H1 (cell line): Measurements from ENCODE around the gene UBE2L6. TPM values are rescaled to one million over a fixed set of nuclear protein-coding genes. Genes with fewer than 3 reads are reported as not detected.

Experiments
- CTCF ChIA-PET: fragments of 300-600 bp; sonication (Branson Sonifier 250); formaldehyde crosslinking; loops from one replicate; lab custom pipeline; 2021; ENCODE audit not compliant: partially characterized antibody; lab: Charles Lee
- POLR2A ChIA-PET: fragments of 300-600 bp; sonication (Branson Sonifier 250); formaldehyde crosslinking; loops from one replicate; lab custom pipeline; 2021; ENCODE audit warnings: inconsistent platforms; ENCODE audit not compliant: partially characterized antibody; lab: Charles Lee
- DNase-seq, 2 experiments: peaks; one replicate each; pipeline versions ENCODE4 v3.0.0 to v3.0.0-alpha.2; 2010 to 2022; ENCODE audit warnings: low spot score in 2 of 2, low read depth in 1 of 2, mixed read lengths in 1 of 2
- FAIRE-seq: peaks from 2 replicates; lab custom pipeline; 2011; peaks lifted over from hg19 to GRCh38; lab: Jason Lieb, UNC
- H2AFZ ChIP-seq: 2 replicates; pipeline ENCODE4 v1.8.1; 2012; ENCODE audit warnings: low read length, inconsistent platforms
- H2AK5ac ChIP-seq: 2 replicates; pipeline ENCODE4 v1.6.1; 2013; ENCODE audit warnings: low read depth, low read length
- H2BK120ac ChIP-seq: replicated peaks from 2 replicates; pipeline ENCODE3; 2013; ENCODE audit warnings: low read depth, low read length, inconsistent platforms
- H2BK12ac ChIP-seq: 2 replicates; pipeline ENCODE4 v1.6.1; 2013; ENCODE audit warnings: low read depth, low read length
- H2BK15ac ChIP-seq: 2 replicates; pipeline ENCODE4 v1.6.1; 2013; ENCODE audit warnings: low read length
- H2BK20ac ChIP-seq: 2 replicates; pipeline ENCODE4 v1.6.1; 2013; ENCODE audit warnings: low read length
- H2BK5ac ChIP-seq: 2 replicates; pipeline ENCODE4 v1.6.1; 2013; ENCODE audit warnings: low read depth, low read length
- H3K14ac ChIP-seq: 2 replicates; pipeline ENCODE4 v1.6.1; 2013; ENCODE audit warnings: inconsistent platforms; ENCODE audit not compliant: insufficient read length
- H3K18ac ChIP-seq: 2 replicates; pipeline ENCODE4 v1.6.1; 2013; ENCODE audit warnings: low read length; ENCODE audit errors: extremely low read depth
- H3K23ac ChIP-seq: 2 replicates; pipeline ENCODE4 v1.6.1; 2013; ENCODE audit warnings: inconsistent platforms; ENCODE audit not compliant: insufficient read length
- H3K23me2 ChIP-seq: 2 replicates; pipeline ENCODE4 v1.6.1; 2013; ENCODE audit warnings: low read depth, low read length
- H3K27ac ChIP-seq: 2 replicates; pipeline ENCODE4 v1.6.1; 2011; ENCODE audit warnings: low read depth, low read length, inconsistent platforms
- H3K27me3 ChIP-seq, 4 experiments: replicated peaks in 1 of 4; 1 replicate in 1 of 4; 2 replicates in 3 of 4; pipeline versions ENCODE4 v1.6.1 to v1.8.1; 2011 to 2013; ENCODE audit warnings: low read length in 3 of 4, mild to moderate bottlenecking in 3 of 4, inconsistent platforms in 2 of 4, mixed read lengths in 2 of 4, moderate library complexity in 1 of 4; ENCODE audit not compliant: control insufficient read depth in 3 of 4, insufficient read depth in 3 of 4; ENCODE audit errors: extremely low read depth in 1 of 4
- H3K36me3 ChIP-seq, 4 experiments: 2 replicates each; pipeline versions ENCODE4 v1.6.1 to v1.8.1; 2011 to 2013; ENCODE audit warnings: mild to moderate bottlenecking in 4 of 4, low read length in 3 of 4, moderate library complexity in 2 of 4, control low read depth in 1 of 4, inconsistent platforms in 1 of 4; ENCODE audit not compliant: insufficient read depth in 4 of 4, control insufficient read depth in 2 of 4
- H3K4ac ChIP-seq: replicated peaks from 2 replicates; pipeline ENCODE3; 2013; ENCODE audit warnings: low read length, low read depth, mixed read lengths, inconsistent platforms; ENCODE audit not compliant: insufficient read length
- H3K4me1 ChIP-seq, 4 experiments: replicated peaks in 1 of 4; 1 replicate in 1 of 4; 2 replicates in 3 of 4; pipeline versions ENCODE4 v1.6.1 to v1.8.1; 2011 to 2013; ENCODE audit warnings: low read length in 3 of 4, inconsistent platforms in 2 of 4, mixed read lengths in 1 of 4; ENCODE audit not compliant: insufficient read depth in 4 of 4, control insufficient read depth in 3 of 4
- H3K4me2 ChIP-seq, 2 experiments: 2 replicates each; pipeline versions ENCODE4 v1.6.1 to v1.8.1; 2011 to 2013; ENCODE audit warnings: low read depth in 2 of 2, low read length in 2 of 2, control low read depth in 1 of 2, inconsistent platforms in 1 of 2, mild to moderate bottlenecking in 1 of 2; ENCODE audit not compliant: insufficient read depth in 1 of 2
- H3K4me3 ChIP-seq, 4 experiments: fragments of 200-600, 300-600 bp in 1 of 4; sonication (generic), shearing (Covaris generic), sonication (Bioruptor Twin) in 1 of 4; 2 replicates each; pipeline versions ENCODE4 v1.5.1 to v1.8.1; 2011 to 2016; ENCODE audit warnings: low read length in 4 of 4, low read depth in 3 of 4, control low read depth in 2 of 4, inconsistent platforms in 2 of 4, mild to moderate bottlenecking in 2 of 4, mixed read lengths in 1 of 4, moderate library complexity in 1 of 4; ENCODE audit not compliant: insufficient read depth in 2 of 4; ENCODE audit errors: extremely low read depth in 1 of 4
- H3K56ac ChIP-seq: replicated peaks from 2 replicates; pipeline ENCODE3; 2013; ENCODE audit warnings: low read depth, mild to moderate bottlenecking, mixed read lengths, low read length, inconsistent platforms; ENCODE audit not compliant: insufficient read length
- H3K79me1 ChIP-seq: 2 replicates; pipeline ENCODE4 v1.6.1; 2013; ENCODE audit warnings: low read depth, low read length, control low read depth
- H3K79me2 ChIP-seq, 2 experiments: 2 replicates each; pipeline versions ENCODE4 v1.6.1 to v1.8.1; 2012 to 2013; ENCODE audit warnings: low read length in 2 of 2, mild to moderate bottlenecking in 2 of 2, inconsistent platforms in 1 of 2; ENCODE audit not compliant: insufficient read depth in 2 of 2, control insufficient read depth in 1 of 2
- H3K9ac ChIP-seq, 4 experiments: replicated peaks in 1 of 4; 1 replicate in 1 of 4; 2 replicates in 3 of 4; pipeline versions ENCODE4 v1.6.1 to v1.8.1; 2011 to 2013; ENCODE audit warnings: low read depth in 3 of 4, low read length in 3 of 4, control low read depth in 2 of 4, mild to moderate bottlenecking in 2 of 4, moderate library complexity in 2 of 4, inconsistent platforms in 1 of 4; ENCODE audit errors: extremely low read depth in 1 of 4
- H3K9me3 ChIP-seq, 2 experiments: 2 replicates each; pipeline versions ENCODE4 v1.6.1 to v1.8.1; 2012 to 2013; ENCODE audit warnings: mild to moderate bottlenecking in 2 of 2, moderate library complexity in 2 of 2, control low read depth in 1 of 2, inconsistent platforms in 1 of 2, low read depth in 1 of 2, low read length in 1 of 2, mixed read lengths in 1 of 2; ENCODE audit not compliant: insufficient read depth in 2 of 2
- H4K20me1 ChIP-seq, 2 experiments: replicated peaks in 1 of 2; 2 replicates each; pipeline versions ENCODE3 to v1.8.1; 2011 to 2013; ENCODE audit warnings: inconsistent platforms in 2 of 2, low read length in 2 of 2, mild to moderate bottlenecking in 1 of 2; ENCODE audit not compliant: insufficient read depth in 2 of 2, control insufficient read depth in 1 of 2
- H4K5ac ChIP-seq: 2 replicates; pipeline ENCODE4 v1.6.1; 2013; ENCODE audit warnings: low read length, low read depth, mixed read lengths, inconsistent platforms; ENCODE audit not compliant: insufficient read length
- H4K8ac ChIP-seq: 2 replicates; pipeline ENCODE4 v1.8.0; 2013; ENCODE audit warnings: mild to moderate bottlenecking, moderate library complexity, low read length, inconsistent platforms; ENCODE audit not compliant: insufficient read depth; ENCODE audit errors: extremely low read depth
- H4K91ac ChIP-seq: replicated peaks from 2 replicates; pipeline ENCODE3; 2013; ENCODE audit warnings: low read length, mixed read lengths, inconsistent platforms; ENCODE audit not compliant: insufficient read length
- CBX5 ChIP-seq: fragments of 300-800, 300-1000 bp; sonication (generic); IDR thresholded peaks from 2 replicates; pipeline ENCODE4 v1.7.1; 2016; ENCODE audit warnings: antibody characterized with exemption, low read length, low read depth
- CTBP2 ChIP-seq: IDR thresholded peaks from 2 replicates; pipeline ENCODE4 v1.7.0; 2011; ENCODE audit warnings: borderline replicate concordance, mild to moderate bottlenecking, moderate library complexity, mixed read lengths, low read length; ENCODE audit not compliant: insufficient read depth, insufficient read length
- EP300 ChIP-seq, 2 experiments: IDR thresholded peaks; 1 replicate in 1 of 2; 2 replicates in 1 of 2; pipeline ENCODE4 v1.6.1; 2011 to 2012; ENCODE audit warnings: low read depth in 2 of 2, low read length in 2 of 2, mild to moderate bottlenecking in 2 of 2, borderline replicate concordance in 1 of 2, inconsistent platforms in 1 of 2, moderate library complexity in 1 of 2
- HDAC2 ChIP-seq, 2 experiments: fragments of 300-600 bp in 1 of 2; sonication (generic) in 1 of 2; IDR thresholded peaks; 2 replicates each; pipeline ENCODE4 v1.6.1; 2011 to 2012; ENCODE audit warnings: low read depth in 2 of 2, low read length in 2 of 2, mild to moderate bottlenecking in 2 of 2, moderate library complexity in 2 of 2, borderline replicate concordance in 1 of 2, inconsistent platforms in 1 of 2
- WGBS, 2 experiments: shearing (Covaris generic) in 1 of 2; methylation state at CpG; one replicate each; pipeline versions ENCODE4 v1.1.6 to v1.1.7; 2013 to 2015; ENCODE audit warnings: low lambda C conversion rate in 2 of 2, mixed read lengths in 2 of 2, inconsistent platforms in 1 of 2, low coverage in 1 of 2, missing lambda C conversion rate in 1 of 2; ENCODE audit not compliant: insufficient replicate concordance in 2 of 2, insufficient coverage in 1 of 2, insufficient read length in 1 of 2; ENCODE audit errors: extremely low coverage in 1 of 2, missing lambda C conversion rate in 1 of 2; 5-methylcytosine and 5-hydroxymethylcytosine counted together
- polyA plus RNA-seq, 7 experiments: library from polyadenylated mRNA; depleted of rRNA in 3 of 7; stranded (reverse) in 5 of 7; unstranded in 2 of 7; fragments of >200 nt in 5 of 7; fragments of 200-250 nt in 2 of 7; gene quantifications; 1 replicate in 5 of 7; 2 replicates in 1 of 7; 4 replicates in 1 of 7; pipeline versions ENCODE4 v1.2.1 to v1.2.3, GENCODE V29; 2011 to 2013; ENCODE audit warnings: missing spikeins in 2 of 7, mixed read lengths in 2 of 7
- total RNA-seq: library from RNA; stranded (reverse); fragmentation: NEBNext Ultra II Directional; extraction: Animal tissue kit (Norgen Biotek cat#: 25700); gene quantifications from 2 replicates; pipeline ENCODE4 v1.2.1, GENCODE V29; 2021

Gene UBE2L6
- total and polyA plus RNA-seq, 2 of the 8 experiments (the other 6 are each of a cell fraction or from before 2014, with no cell fraction given): 67.8 to 89.2 TPM

DNA sequence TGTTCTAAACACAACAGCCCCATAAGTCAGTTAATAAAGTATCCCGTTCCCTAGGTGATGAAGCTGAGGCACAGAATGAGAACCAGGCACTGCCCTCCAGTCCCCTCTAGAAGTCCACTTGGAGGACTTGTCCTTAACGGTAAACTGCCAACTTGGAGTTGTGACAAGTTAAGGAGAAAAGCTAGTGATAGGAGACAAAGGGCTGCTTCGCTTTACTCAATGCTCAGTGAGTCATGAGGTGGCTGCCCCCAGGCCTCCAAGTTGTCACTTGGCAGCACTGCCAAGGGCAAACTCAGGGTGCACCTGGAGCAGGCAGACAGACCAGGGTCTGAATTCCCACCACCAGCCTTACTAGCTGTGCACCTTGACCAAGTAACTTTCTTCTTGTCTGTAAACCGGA is 65.5 kb downstream of the UBE2L6 start:
- H3K56ac ChIP-seq: no peak overlapping the region
- no peaks in the 10 kb centered on the region; a peak in 1 of 8 replicates for H3K36me3 ChIP-seq
- H2BK20ac ChIP-seq: no peak overlapping the region
- H4K5ac ChIP-seq: no peak overlapping the region
- no peaks in the 10 kb centered on the region for H3K9me3 ChIP-seq
- POLR2A ChIA-PET: interaction anchor here (0.6 to 4.3 kb wide), 10 partner anchors 8 to 139 kb away, joined by 3 to 66 read pairs (median 4); partner anchors contain the start of genes SLC43A1, TIMM10 and UBE2L6
- no peak overlapping the region for H2BK5ac ChIP-seq
- peaks cover 2% of the 10 kb centered on the region; the same call in 1 of the 2 replicates for H3K23me2 ChIP-seq
- WGBS, 2 experiments: 96% methylated on average over 4 of the region's 4 CpGs; no CpG with 5 or more reads in 1 of the 2 experiments
- no peak overlapping the region for H2BK12ac ChIP-seq
- TF ChIP-seq CTBP2 (no peak), CBX5 (no peak), HDAC2 (IDR thresholded peaks at IDR 0.05; ENCODE audit: borderline replicate concordance in 1 of 2, low read depth in 2 of 2, low read length in 2 of 2) (no peak), EP300 (IDR thresholded peaks at IDR 0.05; ENCODE audit: borderline replicate concordance in 1 of 2, low read depth in 2 of 2, low read length in 2 of 2) (no peak)
- H3K4ac ChIP-seq: no peak overlapping the region
- H2BK15ac ChIP-seq: 0 out of 2 replicates have a peak overlapping the region, but pooled peaks have one; percentile 53
- no peak overlapping the region for H2BK120ac ChIP-seq
- no peak overlapping the region for H2AFZ ChIP-seq
- no peak overlapping the region for H4K91ac ChIP-seq
- H3K27me3 ChIP-seq: no peaks in the 10 kb centered on the region
- H4K8ac ChIP-seq: no peak overlapping the region
- no peak overlapping the region for H3K23ac ChIP-seq
- peaks cover 0 to 2% of the 10 kb centered on the region in 2 experiments for H4K20me1 ChIP-seq
- no peak overlapping the region for H3K9ac ChIP-seq
- H2AK5ac ChIP-seq: no peak overlapping the region
- no peak overlapping the region for H3K4me3 ChIP-seq
- H3K27ac ChIP-seq: no peak overlapping the region
- H3K79me1 ChIP-seq: peaks cover 2% of the 10 kb centered on the region; the same call in 1 of the 2 replicates
- no peak overlapping the region for H3K18ac ChIP-seq
- peaks cover 0 to 9% of the 10 kb centered on the region in 2 experiments; a peak in 2 of 4 replicates for H3K79me2 ChIP-seq
- CTCF ChIA-PET: interaction anchor here (0.7 to 33.7 kb wide), 14 partner anchors 9 to 273 kb away, joined by 3 to 1146 read pairs (median 5); partner anchors contain the start of genes PRG3, RTN4RL2, SLC43A1 and SMTNL1
- no peak overlapping the region for H3K4me2 ChIP-seq
- DNase-seq: no peak
- peaks cover 7 to 18% (median 14%) of the 10 kb centered on the region in 4 experiments for H3K4me1 ChIP-seq
- no peak overlapping the region for H3K14ac ChIP-seq
- no peak for FAIRE-seq
